Stimulated activated CD8-positive, alpha-beta memory T cell treated with anti-CD3 and anti-CD28 coated beads, Interleukin-4, amount 100 ng/mL, for 4 hours (primary cell): ENCODE measurements around the gene ABCB10.
"Not testable (repeated sequence)": the region's sequence is repeated elsewhere in the genome, so short reads cannot be mapped to it uniquely, and the experiment has no call there.

Experiments used
- DNase-seq, 2 donors: peaks; one replicate each; pipeline ENCODE4 v3.0.0-alpha.2; 2020; ENCODE audit warnings: low read depth in 2 of 2, low spot score in 1 of 2

Gene ABCB10

DNA sequence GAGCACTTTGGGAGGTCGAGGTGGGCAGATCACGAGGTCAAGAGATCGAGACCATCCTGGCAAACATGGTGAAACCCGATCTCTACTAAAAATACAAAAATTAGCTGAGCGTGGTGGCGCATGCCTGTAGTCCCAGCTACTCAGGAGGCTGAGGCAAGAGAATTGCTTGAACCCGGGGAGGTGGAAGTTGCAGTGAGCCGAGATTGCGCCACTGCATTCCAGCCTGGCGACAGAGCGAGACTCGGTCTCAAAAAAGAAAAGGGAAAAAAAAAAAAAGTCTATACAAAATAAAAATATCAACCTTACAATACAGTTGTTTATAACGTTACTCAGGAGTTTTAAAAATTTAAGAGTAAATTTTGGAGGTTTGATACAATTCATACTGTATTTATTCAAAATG, 82.6 kb downstream of the ABCB10 start:
- not testable (repeated sequence) for DNase-seq

DNA sequence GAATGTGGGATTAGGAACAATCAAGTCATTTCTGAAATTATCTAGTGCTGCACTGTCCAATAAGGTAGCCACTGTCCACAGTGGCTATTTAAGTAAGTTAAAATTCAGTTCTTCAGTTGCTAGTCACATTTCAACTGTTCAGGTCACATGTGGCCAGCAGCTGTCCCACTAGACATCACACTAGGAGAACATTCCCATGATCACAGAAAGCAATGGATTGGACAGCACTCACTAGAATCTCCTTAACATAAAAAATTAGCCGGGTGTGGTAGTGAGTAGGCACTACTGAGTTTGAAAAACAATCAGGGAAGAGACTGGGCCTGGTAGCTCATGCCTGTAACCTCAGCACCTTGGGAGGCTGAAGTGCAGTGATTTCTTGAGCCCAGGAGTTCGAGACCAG, 84.0 kb downstream of the ABCB10 start:
- DNase-seq: no peak

DNA sequence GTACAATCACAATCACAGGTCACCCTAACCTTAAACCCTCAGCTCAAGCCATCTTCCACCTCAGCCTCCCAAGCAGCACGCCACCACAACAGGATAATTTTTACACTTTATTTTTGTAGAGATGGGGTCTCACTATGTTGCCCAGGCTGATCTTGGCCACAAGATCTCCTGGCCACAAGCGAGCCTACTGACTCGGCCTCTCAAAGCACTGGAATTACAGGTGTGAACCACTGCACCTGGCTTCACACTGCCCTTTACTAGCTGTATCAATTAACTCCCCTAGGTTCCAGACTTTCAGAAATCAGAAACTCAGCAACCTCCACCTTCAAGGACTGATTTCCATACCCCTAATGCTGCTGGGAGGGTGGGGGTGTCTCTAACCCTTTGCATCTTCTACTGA, 87.3 kb downstream of the ABCB10 start:
- no peak for DNase-seq

DNA sequence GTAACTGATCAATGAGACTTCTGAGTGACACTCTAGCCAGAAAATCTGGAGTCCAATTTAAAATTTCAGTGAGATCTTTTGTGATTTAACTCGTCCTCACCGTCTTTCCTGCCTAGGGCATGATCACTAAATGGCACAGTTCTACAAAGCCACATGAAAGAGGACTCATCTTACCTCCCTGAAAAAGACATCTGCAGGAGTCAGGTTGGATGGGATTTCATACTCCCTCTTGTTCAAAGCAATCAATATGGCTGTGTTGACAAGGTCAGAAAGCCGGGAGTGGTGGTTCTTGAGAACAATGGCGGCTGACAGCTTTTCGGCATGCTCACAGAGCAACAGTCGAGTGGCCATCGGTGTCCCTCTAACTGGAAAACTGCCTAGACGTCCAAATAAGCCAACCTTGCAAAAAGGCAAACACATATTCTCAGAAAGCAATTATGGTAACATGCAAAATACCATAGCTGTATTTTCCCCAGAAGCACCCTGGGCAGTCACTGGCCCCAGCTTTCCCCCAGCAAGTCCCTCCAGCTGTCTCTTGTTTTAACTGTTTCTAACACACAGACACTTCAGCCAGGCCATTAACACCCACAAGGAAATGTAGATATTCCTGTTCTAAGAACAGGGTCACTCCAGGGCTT, 88.0 kb downstream of the ABCB10 start:
- DNase-seq: no peak

DNA sequence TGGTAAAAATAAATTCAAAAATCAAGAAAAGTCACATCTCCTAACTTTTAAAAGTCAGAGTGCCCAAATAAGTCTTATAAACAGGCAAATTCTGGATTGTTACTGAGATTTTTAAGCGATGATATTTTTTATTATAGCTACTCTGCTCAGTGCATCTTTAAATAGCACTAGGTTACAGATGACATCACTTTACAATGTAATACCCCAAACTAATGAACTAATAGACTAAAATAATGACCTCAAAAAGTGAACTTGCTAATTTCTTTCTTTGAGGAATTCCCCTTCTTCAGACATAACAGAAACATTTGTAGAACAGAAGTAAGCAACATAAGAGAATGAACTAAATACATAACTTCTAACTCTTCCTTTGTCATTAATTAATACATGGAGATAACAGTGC, 91.6 kb downstream of the ABCB10 start:
- no peak for DNase-seq
